Esophagus muscularis mucosa (tissue), 4 donors: ENCODE results near the gene PIK3R5. TPM values are rescaled to one million over a fixed set of nuclear protein-coding genes. Genes with fewer than 3 reads are reported as not detected.

Experiments used
- DNase-seq: peaks from one replicate; pipeline ENCODE4 v3.0.0-alpha.2; 2017; ENCODE audit errors: extremely low spot score
- H3K27ac ChIP-seq, 4 donors: fragments of 200-600 bp; sonication (generic); replicated peaks in 1 of 4; 1 replicate in 3 of 4; 2 replicates in 1 of 4; pipeline ENCODE4 v1.5.1; 2016 to 2019; ENCODE audit warnings: mild to moderate bottlenecking in 1 of 4
- H3K27me3 ChIP-seq, 4 donors: fragments of 200-600 bp; sonication (generic); one replicate each; pipeline versions ENCODE4 v1.5.1 to v1.6.0; 2016 to 2019
- H3K36me3 ChIP-seq, 4 donors: fragments of 200-600 bp; sonication (generic); one replicate each; pipeline ENCODE4 v1.5.1; 2016 to 2019
- H3K4me1 ChIP-seq, 4 donors: fragments of 200-600 bp; sonication (generic); one replicate each; pipeline ENCODE4 v1.5.1; 2016 to 2019
- H3K4me3 ChIP-seq, 4 donors: fragments of 200-600 bp; sonication (generic); 1 replicate in 2 of 4; 2 replicates in 2 of 4; pipeline ENCODE4 v1.5.1; 2016 to 2019; ENCODE audit warnings: mild to moderate bottlenecking in 4 of 4, moderate library complexity in 1 of 4
- H3K9me3 ChIP-seq, 4 donors: fragments of 200-600 bp; sonication (generic); 1 replicate in 3 of 4; 2 replicates in 1 of 4; pipeline ENCODE4 v1.5.1; 2016 to 2019
- EP300 ChIP-seq: sonication (generic); formaldehyde crosslinking; IDR thresholded peaks from one replicate; pipeline ENCODE4 v1.6.1; 2017; ENCODE audit warnings: antibody characterized with exemption
- POLR2A ChIP-seq: fragments of 450-650 bp; IDR thresholded peaks from one replicate; pipeline ENCODE4 v1.6.1; 2017; ENCODE audit warnings: antibody characterized with exemption, moderate library complexity, mild to moderate bottlenecking, low read depth
- POLR2AphosphoS5 ChIP-seq, 2 donors: sonication (generic); formaldehyde crosslinking; IDR thresholded peaks; one replicate each; pipeline ENCODE4 v1.6.1; 2017; ENCODE audit warnings: antibody characterized with exemption in 2 of 2
- WGBS: methylation state at CpG from one replicate; pipeline ENCODE4 v1.1.5; 2018; 5-methylcytosine and 5-hydroxymethylcytosine counted together
- intact Hi-C: fragments of 100-400 bp; cut with DNase I; formaldehyde crosslinking; loops from one replicate; pipeline ENCODE4 v1.15.1; 2023
- total RNA-seq, 4 donors: library from RNA; depleted of rRNA; stranded (reverse); fragments of >200 nt; gene quantifications; one replicate each; pipeline versions ENCODE4 v1.1.0 to v1.2.1, GENCODE V29; 2016
- TF ChIP-seq, protein P1 (sequence below), 3 experiments: fragments of 200-600 bp in 2 of 3; fragments of 450-650 bp in 1 of 3; sonication (generic) in 2 of 3; IDR thresholded peaks; one replicate each; pipeline ENCODE4 v1.5.1; 2017 to 2019; ENCODE audit warnings: antibody characterized with exemption in 3 of 3, mild to moderate bottlenecking in 2 of 3, moderate library complexity in 1 of 3

The PIK3R5 gene
- total RNA-seq, 4 donors from 2014 or later, result 7.0 to 16.2 (median 9.6) TPM

DNA sequence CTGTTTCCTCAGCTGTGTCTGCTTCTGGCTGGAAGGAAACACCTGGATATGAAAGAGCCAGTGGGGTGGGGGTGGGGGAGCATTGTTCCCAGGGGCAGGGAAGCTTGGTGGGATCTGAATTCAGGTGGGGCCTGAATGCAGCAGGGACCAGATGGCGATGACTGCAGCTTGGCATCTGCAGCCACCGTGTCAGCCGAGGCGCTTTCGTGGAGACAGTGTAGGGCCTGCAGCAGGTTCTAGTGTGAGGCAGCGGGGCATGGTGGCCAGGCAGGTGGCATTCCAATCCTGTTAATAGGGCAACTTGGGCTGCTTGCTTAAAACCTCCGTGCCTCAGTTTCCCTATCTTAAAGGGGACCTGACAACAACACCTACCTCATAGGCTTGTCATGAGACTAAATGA lies 99.7 kb downstream of the PIK3R5 start:
- H3K4me1 ChIP-seq, result no peaks in the 10 kb centered on the region
- H3K27me3 ChIP-seq, result peaks cover 0 to 15% (median 0%) of the 10 kb centered on the region in 4 donors
- H3K36me3 ChIP-seq, result no peaks in the 10 kb centered on the region
- TF ChIP-seq POLR2A (no peak), EP300 (no peak), POLR2AphosphoS5 (IDR thresholded peaks at IDR 0.05) (no peak)
- TF ChIP-seq, protein P1, sequence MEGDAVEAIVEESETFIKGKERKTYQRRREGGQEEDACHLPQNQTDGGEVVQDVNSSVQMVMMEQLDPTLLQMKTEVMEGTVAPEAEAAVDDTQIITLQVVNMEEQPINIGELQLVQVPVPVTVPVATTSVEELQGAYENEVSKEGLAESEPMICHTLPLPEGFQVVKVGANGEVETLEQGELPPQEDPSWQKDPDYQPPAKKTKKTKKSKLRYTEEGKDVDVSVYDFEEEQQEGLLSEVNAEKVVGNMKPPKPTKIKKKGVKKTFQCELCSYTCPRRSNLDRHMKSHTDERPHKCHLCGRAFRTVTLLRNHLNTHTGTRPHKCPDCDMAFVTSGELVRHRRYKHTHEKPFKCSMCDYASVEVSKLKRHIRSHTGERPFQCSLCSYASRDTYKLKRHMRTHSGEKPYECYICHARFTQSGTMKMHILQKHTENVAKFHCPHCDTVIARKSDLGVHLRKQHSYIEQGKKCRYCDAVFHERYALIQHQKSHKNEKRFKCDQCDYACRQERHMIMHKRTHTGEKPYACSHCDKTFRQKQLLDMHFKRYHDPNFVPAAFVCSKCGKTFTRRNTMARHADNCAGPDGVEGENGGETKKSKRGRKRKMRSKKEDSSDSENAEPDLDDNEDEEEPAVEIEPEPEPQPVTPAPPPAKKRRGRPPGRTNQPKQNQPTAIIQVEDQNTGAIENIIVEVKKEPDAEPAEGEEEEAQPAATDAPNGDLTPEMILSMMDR (IDR thresholded peaks at IDR 0.05), result no peak
- H3K9me3 ChIP-seq, result no peaks in the 10 kb centered on the region
- intact Hi-C loops, result no loop called here
- H3K4me3 ChIP-seq, result no peak overlapping the region
- 85% methylated on average over 7 of the region's 7 CpGs for WGBS
- H3K27ac ChIP-seq, result no peak overlapping the region
- DNase-seq, result no peak

DNA sequence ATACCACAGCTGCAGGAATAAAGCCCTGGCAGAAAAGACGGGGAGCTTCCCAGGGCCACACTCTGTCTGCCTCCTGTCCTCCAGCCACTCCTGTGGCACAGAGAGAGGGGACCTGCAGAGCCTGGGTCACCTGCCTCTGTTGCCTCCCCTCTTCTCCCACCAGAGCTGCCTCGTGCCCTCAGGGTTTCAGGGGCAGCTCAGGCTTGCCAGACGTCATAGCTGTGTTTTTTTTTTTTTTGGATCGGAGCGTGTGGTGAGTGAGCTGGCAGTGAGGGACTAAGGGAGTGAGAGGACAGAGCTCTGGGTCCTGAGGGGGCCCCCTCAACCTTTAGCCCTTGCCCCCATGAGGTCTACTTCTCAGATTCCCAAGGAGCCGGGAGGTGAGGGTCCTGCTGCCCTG lies 100.1 kb downstream of the PIK3R5 start:
- no peaks in the 10 kb centered on the region for H3K36me3 ChIP-seq
- intact Hi-C loops, result no loop called here
- H3K4me1 ChIP-seq, result no peaks in the 10 kb centered on the region
- no peak overlapping the region for H3K27ac ChIP-seq
- TF ChIP-seq POLR2A (no peak), EP300 (no peak), POLR2AphosphoS5 (IDR thresholded peaks at IDR 0.05) (no peak)
- TF ChIP-seq, protein P1 (IDR thresholded peaks at IDR 0.05), result no peak
- no peaks in the 10 kb centered on the region for H3K9me3 ChIP-seq
- peaks cover 0 to 15% (median 0%) of the 10 kb centered on the region in 4 donors for H3K27me3 ChIP-seq
- H3K4me3 ChIP-seq, result no peak overlapping the region
- no peak for DNase-seq
- 47% methylated on average over 6 of the region's 6 CpGs for WGBS

DNA sequence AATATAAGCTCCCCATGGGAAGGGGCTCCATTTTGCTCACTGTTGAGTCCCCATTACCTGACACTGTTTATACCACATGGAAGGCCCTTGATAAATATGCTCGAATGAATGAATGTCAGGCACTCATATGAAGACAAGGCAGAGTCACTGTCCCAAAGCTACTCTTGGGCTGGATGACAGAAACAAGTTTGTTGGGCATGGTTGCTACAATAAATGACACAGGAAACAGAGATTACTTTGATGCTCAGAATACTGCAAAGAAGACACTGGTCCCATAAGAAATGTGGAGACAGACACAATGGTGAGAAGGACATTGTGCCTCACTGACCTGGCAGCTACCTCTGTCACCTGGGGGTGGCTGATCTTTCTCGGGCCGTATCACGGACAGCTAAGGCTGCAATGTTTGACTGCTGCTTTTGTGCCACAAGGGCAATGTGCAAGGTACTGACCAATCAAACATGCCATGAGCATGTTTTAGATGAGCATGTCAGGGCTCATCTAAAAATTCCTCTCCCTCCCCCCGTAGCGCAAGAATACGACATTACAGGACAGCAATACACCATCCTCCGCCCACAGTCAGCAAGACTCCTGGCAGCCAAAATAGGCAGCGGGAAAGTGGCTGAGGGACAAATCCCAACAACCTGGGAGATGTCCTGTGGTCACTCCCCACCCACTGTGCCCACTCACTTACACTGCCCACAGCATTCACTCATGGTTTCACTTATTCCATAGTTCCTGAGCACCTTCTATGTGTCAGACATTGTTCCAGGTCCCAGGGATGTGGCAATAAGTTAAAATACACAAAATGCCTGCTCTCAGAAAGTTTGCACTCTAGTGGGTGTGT lies 103.1 kb downstream of the PIK3R5 start:
- no peaks in the 10 kb centered on the region for H3K36me3 ChIP-seq
- intact Hi-C loops, result no loop called here
- H3K9me3 ChIP-seq, result no peaks in the 10 kb centered on the region
- TF ChIP-seq, protein P1 (IDR thresholded peaks at IDR 0.05), result no peak
- TF ChIP-seq POLR2AphosphoS5 (IDR thresholded peaks at IDR 0.05), result no peak
- TF ChIP-seq POLR2A, result no peak
- no peak for TF ChIP-seq EP300
- peaks cover 0 to 15% (median 0%) of the 10 kb centered on the region in 4 donors for H3K27me3 ChIP-seq
- WGBS, result 76% methylated on average over 9 of the region's 9 CpGs
- peaks cover 2 to 11% (median 6%) of the 10 kb centered on the region in 4 donors for H3K4me1 ChIP-seq
- no peak overlapping the region for H3K4me3 ChIP-seq
- DNase-seq, result no peak
- H3K27ac ChIP-seq, result no peak overlapping the region

DNA sequence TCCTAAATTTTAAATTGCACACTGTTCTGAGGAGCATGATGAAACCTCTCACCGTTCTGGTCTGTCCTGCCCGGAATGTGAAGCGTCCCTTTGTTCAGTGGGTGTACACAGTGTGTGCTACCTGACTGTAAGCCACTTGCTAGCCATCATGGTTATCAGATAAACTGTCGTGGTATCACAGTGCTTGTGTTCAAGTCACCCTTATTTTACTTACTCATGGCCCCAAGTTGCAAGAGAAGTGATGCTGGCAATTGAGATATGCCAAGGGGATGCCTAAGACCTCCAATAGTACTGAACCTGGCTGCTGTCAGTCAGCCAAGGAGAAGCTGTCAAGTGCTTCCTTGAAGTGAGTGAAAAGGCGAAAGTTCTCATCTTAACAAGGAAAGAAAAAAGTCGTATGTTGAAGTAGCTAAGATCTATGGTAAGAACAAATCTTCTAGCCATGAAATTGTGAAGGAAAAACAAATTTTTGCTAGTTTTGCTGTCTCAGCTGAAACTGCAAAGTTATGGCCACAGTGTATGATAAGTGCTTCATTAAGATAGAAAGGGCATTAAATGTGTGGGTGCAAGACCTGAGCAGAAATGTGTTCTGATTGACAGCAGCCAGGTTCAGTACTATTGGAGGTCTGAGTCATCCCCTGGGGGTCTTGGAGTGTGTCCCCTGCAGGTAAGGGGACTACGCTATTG lies 103.9 kb downstream of the PIK3R5 start:
- no peaks in the 10 kb centered on the region for H3K36me3 ChIP-seq
- no peak for TF ChIP-seq EP300
- no peak for TF ChIP-seq POLR2AphosphoS5 (IDR thresholded peaks at IDR 0.05)
- peaks cover 6 to 19% (median 9%) of the 10 kb centered on the region in 4 donors for H3K4me1 ChIP-seq
- no peak overlapping the region for H3K4me3 ChIP-seq
- intact Hi-C loops, result no loop called here
- no peak overlapping the region for H3K27ac ChIP-seq
- WGBS, result 76% methylated on average over 7 of the region's 7 CpGs
- peaks cover 0 to 15% (median 0%) of the 10 kb centered on the region in 4 donors for H3K27me3 ChIP-seq
- no peak for DNase-seq
- H3K9me3 ChIP-seq, result no peaks in the 10 kb centered on the region

DNA sequence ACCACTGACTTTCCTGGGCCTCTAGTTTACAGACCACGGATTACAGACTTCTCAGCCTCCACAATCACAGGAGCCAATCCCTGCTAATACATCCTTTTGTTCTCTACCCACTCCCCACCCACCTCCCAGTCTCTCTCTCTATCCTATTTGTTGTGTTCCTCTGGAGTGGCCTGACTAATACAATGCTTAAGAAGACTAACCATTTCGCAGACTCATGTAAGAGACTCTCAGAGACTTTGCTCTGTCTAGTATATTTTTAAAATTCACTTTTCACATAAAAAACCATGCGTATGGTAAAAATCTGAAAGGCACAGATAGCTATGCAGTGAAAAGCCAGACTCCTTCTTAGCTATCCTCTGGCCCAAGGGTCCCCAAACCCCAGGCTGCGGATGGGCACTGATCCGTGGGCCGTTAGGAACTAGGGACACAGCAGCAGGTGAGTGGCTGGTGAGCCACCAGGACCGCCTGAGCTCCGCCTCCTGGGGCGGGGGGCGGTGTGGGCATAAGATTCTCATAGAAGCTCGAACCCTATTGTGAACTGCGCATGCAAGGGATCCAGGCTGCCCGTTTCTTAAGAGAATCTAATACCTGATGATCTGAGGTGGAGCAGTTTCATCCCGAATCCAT lies 105.6 kb downstream of the PIK3R5 start:
- intact Hi-C loops, result no loop called here
- no peak for DNase-seq
- H3K36me3 ChIP-seq, result no peaks in the 10 kb centered on the region
- H3K4me3 ChIP-seq, result no peak overlapping the region
- peaks cover 0 to 3% (median 0%) of the 10 kb centered on the region in 4 donors for H3K27me3 ChIP-seq
- peaks cover 6 to 22% (median 9%) of the 10 kb centered on the region in 4 donors for H3K4me1 ChIP-seq
- no peaks in the 10 kb centered on the region for H3K9me3 ChIP-seq
- TF ChIP-seq, protein P1 (IDR thresholded peaks at IDR 0.05), result no peak
- no peak for TF ChIP-seq EP300
- no peak for TF ChIP-seq POLR2A
- no peak for TF ChIP-seq POLR2AphosphoS5 (IDR thresholded peaks at IDR 0.05)
- H3K27ac ChIP-seq, result no peak overlapping the region
- WGBS, result 89% methylated on average over 9 of the region's 14 CpGs
